WERI-Rb-1 (cell line): Measurements from ENCODE around the gene OR6Q1.

Source experiments
- DNase-seq: peaks from one replicate; pipeline ENCODE4 v3.0.0-alpha.2; 2020
- H3K27ac ChIP-seq: fragments of 250-450 bp; sonication (Bioruptor Pico); 2 replicates; pipeline ENCODE4 v1.5.1; 2020; ENCODE audit warnings: mild to moderate bottlenecking, moderate library complexity
- H3K27me3 ChIP-seq: fragments of 250-450 bp; sonication (Bioruptor Pico); 2 replicates; pipeline ENCODE4 v1.5.1; 2021; ENCODE audit warnings: mild to moderate bottlenecking, low read depth, moderate library complexity; ENCODE audit not compliant: insufficient read depth, severe bottlenecking
- H3K36me3 ChIP-seq: fragments of 250-450 bp; sonication (Bioruptor Pico); 2 replicates; pipeline ENCODE4 v1.5.1; 2020; ENCODE audit warnings: mild to moderate bottlenecking, moderate library complexity
- H3K4me3 ChIP-seq: 2 replicates; pipeline ENCODE4 v1.5.1; 2011; ENCODE audit warnings: low read depth, mild to moderate bottlenecking, control low read depth, low read length
- H3K9me3 ChIP-seq: fragments of 250-450 bp; sonication (Bioruptor Pico); 2 replicates; pipeline ENCODE4 v1.5.1; 2021; ENCODE audit warnings: mild to moderate bottlenecking, moderate library complexity; ENCODE audit not compliant: severe bottlenecking
- CTCF ChIP-seq: IDR thresholded peaks from 2 replicates; pipeline ENCODE4 v1.5.1; 2011; ENCODE audit warnings: low read depth, mild to moderate bottlenecking, control low read depth, inconsistent platforms, low read length

Gene OR6Q1

GRCh38 chr11:58046231-58046630 is 15.5 kb downstream of the OR6Q1 start:
- Histone ChIP-seq H3K27me3 (peaks cover 37% of the 10 kb centered on the region), H3K27ac (no peak overlapping the region), H3K9me3 (no peaks in the 10 kb centered on the region), H3K4me3 (no peak overlapping the region), H3K36me3 (no peaks in the 10 kb centered on the region)
- DNase-seq, result no peak
- TF ChIP-seq CTCF, result no peak

GRCh38 chr11:58047818-58048217 is 17.1 kb downstream of the OR6Q1 start:
- Histone ChIP-seq H3K36me3 (no peaks in the 10 kb centered on the region), H3K9me3 (no peaks in the 10 kb centered on the region), H3K27me3 (peaks cover 32% of the 10 kb centered on the region), H3K27ac (no peak overlapping the region), H3K4me3 (no peak overlapping the region)
- no peak for TF ChIP-seq CTCF
- no peak for DNase-seq

- DNase-seq, result no peak
- no peak overlapping the region for H3K27ac ChIP-seq
- H3K27me3 ChIP-seq, result peaks cover 34% of the 10 kb centered on the region
- no peaks in the 10 kb centered on the region for H3K36me3 ChIP-seq
- TF ChIP-seq CTCF, result no peak
- no peak overlapping the region for H3K4me3 ChIP-seq
- no peaks in the 10 kb centered on the region for H3K9me3 ChIP-seq
Measured at GRCh38 chr11:58055806-58056401, 25.2 kb downstream of the OR6Q1 start.

- DNase-seq, result no peak
- Histone ChIP-seq H3K27ac (no peak overlapping the region), H3K27me3 (peaks cover 49% of the 10 kb centered on the region), H3K4me3 (no peak overlapping the region), H3K36me3 (no peaks in the 10 kb centered on the region), H3K9me3 (no peaks in the 10 kb centered on the region)
- TF ChIP-seq CTCF, result no peak
Measured at GRCh38 chr11:58057481-58057880, 26.7 kb downstream of the OR6Q1 start.

- Histone ChIP-seq H3K9me3 (no peaks in the 10 kb centered on the region), H3K27ac (no peak overlapping the region), H3K27me3 (peaks cover 57% of the 10 kb centered on the region), H3K4me3 (no peak overlapping the region), H3K36me3 (no peaks in the 10 kb centered on the region)
- DNase-seq, result no peak
- no peak for TF ChIP-seq CTCF
Measured at GRCh38 chr11:58058276-58059006, 27.7 kb downstream of the OR6Q1 start.

- Histone ChIP-seq H3K27me3 (peaks cover 59% of the 10 kb centered on the region), H3K4me3 (no peak overlapping the region), H3K36me3 (no peaks in the 10 kb centered on the region), H3K9me3 (no peaks in the 10 kb centered on the region), H3K27ac (no peak overlapping the region)
- no peak for DNase-seq
- TF ChIP-seq CTCF, result no peak
Measured at GRCh38 chr11:58059007-58059350, 28.2 kb downstream of the OR6Q1 start.
